Stomach (tissue), 4 donors: ENCODE results near the gene COL4A1.

Experiments used
- CTCF ChIP-seq, 7 experiments: fragments of 450-650 bp in 4 of 7; fragments of 200-600 bp in 3 of 7; sonication (generic) in 3 of 7; IDR thresholded peaks; one replicate each; pipeline ENCODE4 v1.5.1; 2016 to 2019; ENCODE audit warnings: antibody characterized with exemption in 7 of 7, control low read depth in 2 of 7, mild to moderate bottlenecking in 1 of 7
- POLR2A ChIP-seq, 4 donors: fragments of 450-650 bp; IDR thresholded peaks; one replicate each; pipeline ENCODE4 v1.6.1; 2016; ENCODE audit warnings: antibody characterized with exemption in 4 of 4, control low read depth in 2 of 4, mild to moderate bottlenecking in 1 of 4, moderate library complexity in 1 of 4

- TF ChIP-seq CTCF (IDR thresholded peaks at IDR 0.05): no peak
- no peak for TF ChIP-seq POLR2A (IDR thresholded peaks at IDR 0.05)
These were observed 144.9 kb downstream of the COL4A1 start for GRCh38 chr13:110162053-110162452.
